ENCODE measurements around the gene ABTB1. TPM values are rescaled to one million over a fixed set of nuclear protein-coding genes. Genes with fewer than 3 reads are reported as not detected.

Gene ABTB1
- polyA plus RNA-seq, 1 of the 3 experiments (the other 2 are of a cell fraction), result 30.8 TPM

- H3K9ac ChIP-seq, result no peak overlapping the region
- no peaks in the 10 kb centered on the region for H3F3A ChIP-seq (replicated peaks; ENCODE audit: insufficient read depth)
- no peaks in the 10 kb centered on the region for H4K20me1 ChIP-seq (ENCODE audit: insufficient read depth)
- POLR2A ChIA-PET, result no interaction called here
- no peaks in the 10 kb centered on the region for H3K36me3 ChIP-seq (replicated peaks in 1 of 2; ENCODE audit: control insufficient read depth in 1 of 2, insufficient read depth in 2 of 2, low read length in 1 of 2)
- H2AFZ ChIP-seq (ENCODE audit: low read depth), result no peak overlapping the region
- H3K4me1 ChIP-seq (ENCODE audit: control insufficient read depth in 1 of 2, insufficient read depth in 2 of 2, low read depth in 1 of 2, low read length in 1 of 2), result peaks cover 0 to 45% of the 10 kb centered on the region in 2 experiments; a peak in 1 of 4 replicates
- WGBS (ENCODE audit: low lambda C conversion rate), result 88% methylated on average over 2 of the region's 2 CpGs
- H3K9me3 ChIP-seq, result no peaks in the 10 kb centered on the region
- H3K4me3 ChIP-seq (ENCODE audit: low read depth in 2 of 2, low read length in 1 of 2), result no peak overlapping the region
- H3K9me2 ChIP-seq, result no peaks in the 10 kb centered on the region
- H3K4me2 ChIP-seq, result no peak overlapping the region
- no peaks in the 10 kb centered on the region for H3K79me2 ChIP-seq (ENCODE audit: insufficient read depth)
- TF ChIP-seq, protein P1, sequence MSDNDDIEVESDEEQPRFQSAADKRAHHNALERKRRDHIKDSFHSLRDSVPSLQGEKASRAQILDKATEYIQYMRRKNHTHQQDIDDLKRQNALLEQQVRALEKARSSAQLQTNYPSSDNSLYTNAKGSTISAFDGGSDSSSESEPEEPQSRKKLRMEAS (IDR thresholded peaks at IDR 0.05; ENCODE audit: low read depth), result no peak
- TF ChIP-seq NFIC (IDR thresholded peaks at IDR 0.05; ENCODE audit: borderline replicate concordance) (no peak), PBX3 (IDR thresholded peaks at IDR 0.05) (no peak), EP300 (IDR thresholded peaks at IDR 0.05; ENCODE audit: borderline replicate concordance in 1 of 2, low read depth in 1 of 2, low read length in 1 of 2) (no peak), NRF1 (IDR thresholded peaks at IDR 0.05; ENCODE audit: low read depth, low read length) (no peak), GABPA (IDR thresholded peaks at IDR 0.05; ENCODE audit: low read depth) (no peak), YY1 (IDR thresholded peaks at IDR 0.05; ENCODE audit: low read depth) (no peak), EZH2phosphoT487 (IDR thresholded peaks at IDR 0.05; ENCODE audit: borderline replicate concordance, low read depth) (no peak), SIN3A (IDR thresholded peaks at IDR 0.05; ENCODE audit: borderline replicate concordance, low read depth, low read length) (no peak), SMC3 (IDR thresholded peaks at IDR 0.05; ENCODE audit: low read depth, low read length) (no peak), FOSL2 (IDR thresholded peaks at IDR 0.05; ENCODE audit: borderline replicate concordance, low read depth) (no peak), GATA2 (CRISPR knock-in tag; IDR thresholded peaks at IDR 0.05) (no peak), MXI1 (IDR thresholded peaks at IDR 0.05; ENCODE audit: low read depth, low read length) (no peak)
- TF ChIP-seq, protein P2, sequence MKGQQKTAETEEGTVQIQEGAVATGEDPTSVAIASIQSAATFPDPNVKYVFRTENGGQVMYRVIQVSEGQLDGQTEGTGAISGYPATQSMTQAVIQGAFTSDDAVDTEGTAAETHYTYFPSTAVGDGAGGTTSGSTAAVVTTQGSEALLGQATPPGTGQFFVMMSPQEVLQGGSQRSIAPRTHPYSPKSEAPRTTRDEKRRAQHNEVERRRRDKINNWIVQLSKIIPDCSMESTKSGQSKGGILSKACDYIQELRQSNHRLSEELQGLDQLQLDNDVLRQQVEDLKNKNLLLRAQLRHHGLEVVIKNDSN (IDR thresholded peaks at IDR 0.05; ENCODE audit: borderline replicate concordance, low read depth), result no peak
- DNase-seq, result no peak
- H3K27ac ChIP-seq (ENCODE audit: low read depth in 2 of 2, low read length in 1 of 2), result no peak overlapping the region
- no peaks in the 10 kb centered on the region for H3K27me3 ChIP-seq (ENCODE audit: insufficient read depth)
- CTCF ChIA-PET, result interaction anchor here (0.9 to 1.9 kb wide), 5 partner anchors 8 to 123 kb away, joined by 3 to 5 read pairs (median 4); no protein-coding TSS in a partner anchor
Observed at GRCh38 chr3:127708837-127709236, 36.1 kb downstream of the ABTB1 start.

GRCh38 chr3:127709320-127710060 is 36.7 kb downstream of the ABTB1 start:
- CTCF ChIA-PET, result interaction anchor here (1.1 to 1.9 kb wide), 3 partner anchors 9 to 76 kb away, joined by 3 to 5 read pairs (median 4); no protein-coding TSS in a partner anchor
- WGBS (ENCODE audit: low lambda C conversion rate), result 83% methylated on average over 3 of the region's 3 CpGs

More at GRCh38 chr3:127709320-127710060, 36.7 kb downstream of the ABTB1 start:
- Histone ChIP-seq H3K79me2 (ENCODE audit: insufficient read depth) (no peaks in the 10 kb centered on the region), H2AFZ (ENCODE audit: low read depth) (no peak overlapping the region), H3K27ac (ENCODE audit: low read depth in 2 of 2, low read length in 1 of 2) (no peak overlapping the region), H3K4me3 (ENCODE audit: low read depth in 2 of 2, low read length in 1 of 2) (no peak overlapping the region), H3F3A (replicated peaks; ENCODE audit: insufficient read depth) (no peaks in the 10 kb centered on the region), H3K9me3 (no peaks in the 10 kb centered on the region), H3K4me2 (no peak overlapping the region), H4K20me1 (ENCODE audit: insufficient read depth) (no peaks in the 10 kb centered on the region), H3K4me1 (ENCODE audit: control insufficient read depth in 1 of 2, insufficient read depth in 2 of 2, low read depth in 1 of 2, low read length in 1 of 2) (peaks cover 0 to 50% of the 10 kb centered on the region in 2 experiments; a peak in 1 of 4 replicates), H3K9me2 (no peaks in the 10 kb centered on the region), H3K9ac (no peak overlapping the region), H3K27me3 (ENCODE audit: insufficient read depth) (no peaks in the 10 kb centered on the region), H3K36me3 (replicated peaks in 1 of 2; ENCODE audit: control insufficient read depth in 1 of 2, insufficient read depth in 2 of 2, low read length in 1 of 2) (no peaks in the 10 kb centered on the region)
- TF ChIP-seq RCOR1 (IDR thresholded peaks at IDR 0.05; ENCODE audit: low read length), result no peak
- TF ChIP-seq GABPA (IDR thresholded peaks at IDR 0.05; ENCODE audit: low read depth), result no peak
- TF ChIP-seq EP300 (IDR thresholded peaks at IDR 0.05; ENCODE audit: borderline replicate concordance in 1 of 2, low read depth in 1 of 2, low read length in 1 of 2), result no peak
- TF ChIP-seq MEF2A (IDR thresholded peaks at IDR 0.05; ENCODE audit: borderline replicate concordance, low read depth), result no peak
- no peak for TF ChIP-seq POLR2AphosphoS5 (IDR thresholded peaks at IDR 0.05; ENCODE audit: low read depth, low read length)
- no peak for TF ChIP-seq ELF1 (IDR thresholded peaks at IDR 0.05)
- no peak for TF ChIP-seq TAF1 (IDR thresholded peaks at IDR 0.05; ENCODE audit: borderline replicate concordance, low read depth, low read length)
- TF ChIP-seq USF2 (IDR thresholded peaks at IDR 0.05; ENCODE audit: borderline replicate concordance, low read depth, low read length), result no peak
- no peak for DNase-seq
- POLR2A ChIA-PET, result no interaction called here
